ENCODE results near the gene LUZP1. TPM values are rescaled to one million over a fixed set of nuclear protein-coding genes. Genes with fewer than 3 reads are reported as not detected.

Gene LUZP1
- total and polyA plus RNA-seq, 12 donors: 7.1 to 65.3 (median 26.5) TPM

DNA sequence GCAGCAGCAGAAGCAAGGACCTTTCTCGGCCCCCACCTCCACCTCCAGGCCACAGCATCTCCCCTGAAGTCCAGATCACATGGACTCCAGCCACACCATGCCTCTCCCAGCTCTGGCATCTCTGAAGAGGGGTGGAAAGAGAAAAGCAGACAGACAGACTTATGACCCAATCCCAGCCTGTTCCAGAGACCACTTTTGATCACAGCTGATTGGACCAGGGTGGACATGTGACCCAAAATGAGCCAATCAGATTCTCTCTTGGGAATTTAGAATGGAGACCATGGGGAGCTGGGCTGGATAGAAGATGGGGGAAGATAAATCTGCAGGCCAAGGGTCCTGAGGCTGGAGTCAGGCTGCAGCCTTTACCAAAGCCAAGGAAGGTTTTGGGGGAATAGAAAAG is 32.2 kb upstream of the LUZP1 start:
- intact Hi-C loops (cut with DNase I): no loop called here
- Histone ChIP-seq H3K27me3 (no peaks in the 10 kb centered on the region), H3K27ac (no peak overlapping the region), H3K36me3 (replicated peaks in 1 of 2) (no peaks in the 10 kb centered on the region), H3K9me3 (replicated peaks in 1 of 3) (no peaks in the 10 kb centered on the region), H3K4me3 (no peak overlapping the region), H3K4me1 (replicated peaks in 1 of 2) (no peaks in the 10 kb centered on the region)
- no peak for DNase-seq
- WGBS, 4 donors: 75 to 93% (median 88%) methylated on average over 1 of the region's 1 CpG
- TF ChIP-seq POLR2A (IDR thresholded peaks at IDR 0.05) (no peak), CTCF (IDR thresholded peaks at IDR 0.05) (no peak)

DNA sequence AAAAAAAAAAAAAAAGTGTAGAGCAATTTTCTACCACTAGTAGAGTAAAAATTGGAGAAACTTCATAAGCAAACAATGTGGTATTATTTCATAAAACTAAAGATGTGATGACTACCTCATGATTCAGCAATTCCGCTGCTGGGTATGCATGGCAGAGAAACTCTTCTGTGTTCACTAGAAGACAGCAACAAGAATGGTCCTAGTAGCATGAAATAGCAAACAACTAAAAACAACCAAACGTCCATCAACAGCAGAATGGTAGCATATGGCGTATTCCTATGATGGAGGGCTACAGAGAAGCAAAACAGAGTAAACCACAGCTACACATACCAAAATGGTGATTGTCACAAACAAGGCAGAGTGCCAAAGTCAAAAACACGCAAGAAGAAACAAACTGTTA is 29.7 kb upstream of the LUZP1 start:
- 60 to 69% (median 63%) methylated on average over 4 of the region's 4 CpGs for WGBS, 4 donors
- no peaks in the 10 kb centered on the region for H3K27me3 ChIP-seq
- H3K27ac ChIP-seq: no peak overlapping the region
- DNase-seq: peak in 1 of 7 donors; percentile 26
- no peaks in the 10 kb centered on the region for H3K36me3 ChIP-seq (replicated peaks in 1 of 2)
- no peaks in the 10 kb centered on the region for H3K4me1 ChIP-seq (replicated peaks in 1 of 2)
- intact Hi-C loops (cut with DNase I): no loop called here
- H3K9me3 ChIP-seq (replicated peaks in 1 of 3): no peaks in the 10 kb centered on the region
- no peak overlapping the region for H3K4me3 ChIP-seq
- TF ChIP-seq POLR2A (IDR thresholded peaks at IDR 0.05): no peak
- TF ChIP-seq CTCF (IDR thresholded peaks at IDR 0.05): no peak

GRCh38 chr1:23196627-23197328 is 28.1 kb upstream of the LUZP1 start:
- no peaks in the 10 kb centered on the region for H3K36me3 ChIP-seq (replicated peaks in 1 of 2)
- H3K4me1 ChIP-seq (replicated peaks in 1 of 2): no peaks in the 10 kb centered on the region
- intact Hi-C loops (cut with DNase I): no loop called here
- DNase-seq: no peak
- H3K4me3 ChIP-seq: no peak overlapping the region
- no peak overlapping the region for H3K27ac ChIP-seq
- TF ChIP-seq CTCF (IDR thresholded peaks at IDR 0.05) (no peak), POLR2A (IDR thresholded peaks at IDR 0.05) (no peak)
- no peaks in the 10 kb centered on the region for H3K27me3 ChIP-seq
- no peaks in the 10 kb centered on the region for H3K9me3 ChIP-seq (replicated peaks in 1 of 3)
- WGBS, 4 donors: 26 to 62% (median 60%) methylated on average over 2 to 10 of the region's 10 CpGs

GRCh38 chr1:23194119-23194984 is 25.7 kb upstream of the LUZP1 start:
- DNase-seq: no peak
- Histone ChIP-seq H3K9me3 (replicated peaks in 1 of 3) (no peaks in the 10 kb centered on the region), H3K27ac (no peak overlapping the region), H3K4me1 (replicated peaks in 1 of 2) (no peaks in the 10 kb centered on the region), H3K36me3 (replicated peaks in 1 of 2) (no peaks in the 10 kb centered on the region), H3K4me3 (no peak overlapping the region), H3K27me3 (no peaks in the 10 kb centered on the region)
- 70 to 76% (median 73%) methylated on average over 11 of the region's 11 CpGs for WGBS, 4 donors
- TF ChIP-seq POLR2A (IDR thresholded peaks at IDR 0.05): no peak
- TF ChIP-seq CTCF (IDR thresholded peaks at IDR 0.05): no peak
- intact Hi-C loops (cut with DNase I): no loop called here

Measured in adrenal gland (tissue), 12 donors.